Measurements from ENCODE around the gene DUSP8.
"Not testable (repeated sequence)": the region's sequence is repeated elsewhere in the genome, so short reads cannot be mapped to it uniquely, and the experiment has no call there.

DUSP8 gene

DNA sequence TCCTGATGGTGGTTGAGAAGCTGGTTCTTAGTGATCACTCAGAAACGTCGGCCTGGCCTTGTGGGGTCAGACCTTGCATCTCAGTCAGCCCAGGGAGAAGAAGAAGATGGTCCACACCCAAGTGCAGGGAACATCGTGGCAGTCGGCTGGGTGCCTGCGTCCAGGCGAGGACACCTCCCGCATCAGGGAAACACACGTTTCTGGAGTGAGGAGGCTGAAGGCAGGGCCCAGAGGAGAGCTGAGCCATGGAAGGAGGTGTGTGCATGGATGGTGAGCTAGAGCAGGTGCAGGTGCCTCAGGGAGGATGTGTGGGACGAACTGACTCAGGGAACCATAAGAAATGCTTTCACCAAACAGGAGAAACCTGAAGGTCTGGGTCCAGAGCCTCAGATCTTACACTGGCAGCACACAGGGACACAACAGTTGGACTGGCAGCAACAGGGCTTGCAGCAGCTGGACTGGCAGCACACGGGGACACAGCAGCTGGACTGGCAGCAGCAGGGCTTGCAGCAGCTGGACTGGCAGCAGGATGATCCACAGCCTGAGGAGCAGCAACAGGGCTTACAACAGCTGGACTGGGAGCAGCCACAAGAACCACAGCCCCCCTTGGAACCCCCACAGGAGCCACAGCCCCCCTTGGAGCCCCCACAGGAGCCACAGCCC lies 25.4 kb upstream of the DUSP8 start:
- no peak overlapping the region for H2AFZ ChIP-seq (ENCODE audit: low read length)
- no peak overlapping the region for H3K27ac ChIP-seq (ENCODE audit: low read depth, low read length, poor library complexity, severe bottlenecking)
- peaks cover under 1% of the 10 kb centered on the region; the same call in 1 of the 2 replicates for H3K27me3 ChIP-seq (ENCODE audit: insufficient read depth, low read length)
- H3K36me3 ChIP-seq (ENCODE audit: insufficient read depth, low read length) = no peaks in the 10 kb centered on the region
- H3K79me2 ChIP-seq (ENCODE audit: insufficient read depth, low read length) = no peaks in the 10 kb centered on the region
- no peak overlapping the region for H3K4me2 ChIP-seq (ENCODE audit: low read length)
- no peaks in the 10 kb centered on the region for H3K9me2 ChIP-seq (ENCODE audit: low read depth, low read length)
- H3K4me1 ChIP-seq (ENCODE audit: insufficient read depth, low read length, severe bottlenecking) = no peaks in the 10 kb centered on the region
- H3K4me3 ChIP-seq (ENCODE audit: low read depth, low read length, poor library complexity, severe bottlenecking) = no peak overlapping the region
- H3K9me3 ChIP-seq (ENCODE audit: low read length) = no peaks in the 10 kb centered on the region
- H4K20me1 ChIP-seq (ENCODE audit: insufficient read depth, low read length) = no peaks in the 10 kb centered on the region
- no peak for TF ChIP-seq EZH2 (IDR thresholded peaks at IDR 0.05; ENCODE audit: borderline replicate concordance, low read length)
- TF ChIP-seq, protein P1, sequence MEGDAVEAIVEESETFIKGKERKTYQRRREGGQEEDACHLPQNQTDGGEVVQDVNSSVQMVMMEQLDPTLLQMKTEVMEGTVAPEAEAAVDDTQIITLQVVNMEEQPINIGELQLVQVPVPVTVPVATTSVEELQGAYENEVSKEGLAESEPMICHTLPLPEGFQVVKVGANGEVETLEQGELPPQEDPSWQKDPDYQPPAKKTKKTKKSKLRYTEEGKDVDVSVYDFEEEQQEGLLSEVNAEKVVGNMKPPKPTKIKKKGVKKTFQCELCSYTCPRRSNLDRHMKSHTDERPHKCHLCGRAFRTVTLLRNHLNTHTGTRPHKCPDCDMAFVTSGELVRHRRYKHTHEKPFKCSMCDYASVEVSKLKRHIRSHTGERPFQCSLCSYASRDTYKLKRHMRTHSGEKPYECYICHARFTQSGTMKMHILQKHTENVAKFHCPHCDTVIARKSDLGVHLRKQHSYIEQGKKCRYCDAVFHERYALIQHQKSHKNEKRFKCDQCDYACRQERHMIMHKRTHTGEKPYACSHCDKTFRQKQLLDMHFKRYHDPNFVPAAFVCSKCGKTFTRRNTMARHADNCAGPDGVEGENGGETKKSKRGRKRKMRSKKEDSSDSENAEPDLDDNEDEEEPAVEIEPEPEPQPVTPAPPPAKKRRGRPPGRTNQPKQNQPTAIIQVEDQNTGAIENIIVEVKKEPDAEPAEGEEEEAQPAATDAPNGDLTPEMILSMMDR (IDR thresholded peaks at IDR 0.05; ENCODE audit: low read length) = no peak
- H3F3A ChIP-seq (ENCODE audit: insufficient read depth, low read length) = no peaks in the 10 kb centered on the region
- H3K9ac ChIP-seq (ENCODE audit: low read length) = no peak overlapping the region

DNA sequence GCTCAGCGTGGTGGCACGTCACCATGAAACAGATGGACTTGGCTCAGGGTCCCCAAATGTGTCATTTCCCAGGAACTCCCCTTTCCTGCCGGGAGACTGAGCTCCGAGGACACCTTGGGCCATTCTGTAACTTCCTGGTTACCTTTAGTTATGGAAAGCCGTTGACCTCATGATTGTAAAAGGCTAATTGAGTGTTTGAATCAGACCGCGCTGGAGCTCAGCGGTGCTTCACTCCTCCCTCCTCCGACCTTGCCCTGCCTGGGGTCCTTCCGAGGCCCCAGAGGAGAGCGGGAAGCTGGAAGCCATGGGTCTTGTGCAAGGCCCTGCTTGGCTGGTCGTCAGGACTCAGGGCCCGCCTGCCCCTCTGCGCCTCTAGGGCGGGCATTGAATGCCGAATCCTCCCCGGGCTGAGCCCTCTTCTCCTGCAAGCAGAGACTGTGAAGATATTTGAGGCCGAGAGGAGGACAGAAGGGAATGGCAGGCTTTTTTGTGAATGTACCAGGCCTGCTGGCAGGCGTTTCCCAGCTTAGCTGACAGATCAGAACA lies 24.6 kb upstream of the DUSP8 start:
- H4K20me1 ChIP-seq (ENCODE audit: insufficient read depth, low read length); H3K36me3 ChIP-seq (ENCODE audit: insufficient read depth, low read length); H3K9me3 ChIP-seq (ENCODE audit: low read length); H3K4me1 ChIP-seq (ENCODE audit: insufficient read depth, low read length, severe bottlenecking); H3K27ac ChIP-seq (ENCODE audit: low read depth, low read length, poor library complexity, severe bottlenecking); H3K9ac ChIP-seq (ENCODE audit: low read length); H3K4me3 ChIP-seq (ENCODE audit: low read depth, low read length, poor library complexity, severe bottlenecking); H3K27me3 ChIP-seq (ENCODE audit: insufficient read depth, low read length); H3K4me2 ChIP-seq (ENCODE audit: low read length); H3K9me2 ChIP-seq (ENCODE audit: low read depth, low read length); H2AFZ ChIP-seq (ENCODE audit: low read length); H3F3A ChIP-seq (ENCODE audit: insufficient read depth, low read length); H3K79me2 ChIP-seq (ENCODE audit: insufficient read depth, low read length): not testable (repeated sequence)

DNA sequence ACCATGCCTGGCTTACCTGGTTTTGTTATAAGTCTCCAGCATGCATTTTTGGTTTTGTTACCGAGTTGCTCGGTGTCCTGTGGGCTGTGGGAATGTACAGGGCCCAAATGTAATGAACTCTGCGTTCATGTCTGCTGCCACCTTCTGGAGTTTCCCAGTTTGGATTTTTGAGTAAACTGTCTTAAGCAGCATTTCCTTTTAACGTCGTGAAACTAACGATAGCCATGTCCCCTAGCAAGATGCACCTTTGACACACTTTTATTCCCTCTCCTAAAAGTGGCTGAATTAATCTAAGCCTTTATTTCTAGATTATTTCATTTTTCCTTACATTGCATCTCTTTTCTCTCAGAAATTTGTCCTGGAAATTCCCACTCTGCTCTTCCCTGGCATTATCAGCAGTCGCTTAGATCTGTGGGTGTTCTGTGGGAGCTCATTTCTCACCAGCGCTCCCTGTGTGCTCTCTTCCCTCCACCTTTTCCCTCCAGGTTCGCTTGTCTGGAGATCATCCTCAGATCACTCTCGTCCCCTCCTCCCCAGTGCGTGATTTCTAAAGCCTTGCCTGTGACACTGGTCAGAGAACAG lies 24.0 kb upstream of the DUSP8 start:
- H3F3A ChIP-seq (ENCODE audit: insufficient read depth, low read length); H3K79me2 ChIP-seq (ENCODE audit: insufficient read depth, low read length); H3K9me3 ChIP-seq (ENCODE audit: low read length); H2AFZ ChIP-seq (ENCODE audit: low read length); H3K4me1 ChIP-seq (ENCODE audit: insufficient read depth, low read length, severe bottlenecking); H4K20me1 ChIP-seq (ENCODE audit: insufficient read depth, low read length); H3K4me3 ChIP-seq (ENCODE audit: low read depth, low read length, poor library complexity, severe bottlenecking); H3K9ac ChIP-seq (ENCODE audit: low read length); H3K36me3 ChIP-seq (ENCODE audit: insufficient read depth, low read length); H3K9me2 ChIP-seq (ENCODE audit: low read depth, low read length); H3K27me3 ChIP-seq (ENCODE audit: insufficient read depth, low read length); H3K4me2 ChIP-seq (ENCODE audit: low read length); H3K27ac ChIP-seq (ENCODE audit: low read depth, low read length, poor library complexity, severe bottlenecking): not testable (repeated sequence)

DNA sequence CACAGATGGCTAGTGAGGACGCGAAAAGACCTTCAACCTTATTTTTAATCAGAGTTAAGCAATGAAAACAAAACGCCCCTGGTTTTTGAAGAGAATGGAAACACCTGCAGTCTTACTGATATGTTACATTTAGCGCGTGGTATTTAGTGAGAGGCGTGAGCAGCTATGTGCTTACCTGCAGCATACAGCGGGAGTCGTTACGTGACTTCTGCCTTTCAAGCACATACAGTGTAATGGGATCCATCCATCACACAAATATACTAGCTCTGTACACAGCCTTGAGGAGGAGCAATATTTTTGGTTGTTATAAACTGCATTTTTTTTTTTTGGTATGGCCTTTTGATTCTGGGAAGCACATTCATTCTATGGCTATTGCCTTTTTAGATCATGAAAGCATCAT lies 20.6 kb upstream of the DUSP8 start:
- H3K79me2 ChIP-seq (ENCODE audit: insufficient read depth, low read length) = no peaks in the 10 kb centered on the region
- no peak for TF ChIP-seq EZH2 (IDR thresholded peaks at IDR 0.05; ENCODE audit: borderline replicate concordance, low read length)
- TF ChIP-seq, protein P1 (IDR thresholded peaks at IDR 0.05; ENCODE audit: low read length) = no peak
- no peak overlapping the region for H3K4me3 ChIP-seq (ENCODE audit: low read depth, low read length, poor library complexity, severe bottlenecking)
- H3K9ac ChIP-seq (ENCODE audit: low read length) = no peak overlapping the region
- no peaks in the 10 kb centered on the region for H3K36me3 ChIP-seq (ENCODE audit: insufficient read depth, low read length)
- no peak overlapping the region for H3K4me2 ChIP-seq (ENCODE audit: low read length)
- no peaks in the 10 kb centered on the region for H4K20me1 ChIP-seq (ENCODE audit: insufficient read depth, low read length)
- H3K27ac ChIP-seq (ENCODE audit: low read depth, low read length, poor library complexity, severe bottlenecking) = no peak overlapping the region
- no peaks in the 10 kb centered on the region for H3F3A ChIP-seq (ENCODE audit: insufficient read depth, low read length)
- H3K9me2 ChIP-seq (ENCODE audit: low read depth, low read length) = no peaks in the 10 kb centered on the region
- no peaks in the 10 kb centered on the region for H3K4me1 ChIP-seq (ENCODE audit: insufficient read depth, low read length, severe bottlenecking)
- H3K9me3 ChIP-seq (ENCODE audit: low read length) = no peaks in the 10 kb centered on the region
- H3K27me3 ChIP-seq (ENCODE audit: insufficient read depth, low read length) = peaks cover 5% of the 10 kb centered on the region; the same call in 1 of the 2 replicates
- no peak overlapping the region for H2AFZ ChIP-seq (ENCODE audit: low read length)

Measured in OCI-LY1 (cell line).